GM10266 (cell line): Measurements from ENCODE around the gene ATG4D.

ENCODE experiments used
- DNase-seq: peaks from one replicate; pipeline ENCODE4 v3.0.0; 2012; ENCODE audit errors: extremely low spot score
- CTCF ChIP-seq: IDR thresholded peaks from 2 replicates; pipeline ENCODE4 v1.5.1; 2012; ENCODE audit warnings: mild to moderate bottlenecking, low read depth; ENCODE audit not compliant: control insufficient read depth, insufficient read depth; ENCODE audit errors: missing control alignments

The ATG4D gene

GRCh38 chr19:10553087-10553667 is 9.5 kb downstream of the ATG4D start:
- no peak for TF ChIP-seq CTCF
- DNase-seq, result no peak

GRCh38 chr19:10553943-10554381 is 10.3 kb downstream of the ATG4D start:
- peak; percentile 85 for DNase-seq
- no peak for TF ChIP-seq CTCF

- DNase-seq, result peak; percentile 19
- no peak for TF ChIP-seq CTCF
These were observed 11.3 kb downstream of the ATG4D start for GRCh38 chr19:10554760-10555609.

- peak; percentile 10 for DNase-seq
- TF ChIP-seq CTCF, result no peak
These were observed 11.9 kb downstream of the ATG4D start for GRCh38 chr19:10555610-10555973.

GRCh38 chr19:10557603-10558197 is 14.0 kb downstream of the ATG4D start:
- TF ChIP-seq CTCF, result no peak

GRCh38 chr19:10560154-10560553 is 16.4 kb downstream of the ATG4D start:
- no peak for DNase-seq
- no peak for TF ChIP-seq CTCF

More at GRCh38 chr19:10557603-10558197, 14.0 kb downstream of the ATG4D start:
- peak; percentile 7 for DNase-seq

- no peak for DNase-seq
- TF ChIP-seq CTCF, result no peak
These were observed 18.9 kb downstream of the ATG4D start for GRCh38 chr19:10562609-10563008.
